AG04449 (cell line): ENCODE data around the gene UBR2.

Experiments
- CTCF ChIA-PET: fragments of 350-600 bp; formaldehyde crosslinking; extraction: SDS; loops from one replicate; lab custom pipeline; 2021; ENCODE audit warnings: antibody characterized with exemption; lab: Yijun Ruan, JAX
- POLR2A ChIA-PET: fragments of 400-600, 350-600 bp; formaldehyde crosslinking; extraction: SDS; loops from one replicate; lab custom pipeline; 2020; ENCODE audit warnings: antibody characterized with exemption, inconsistent platforms; lab: Yijun Ruan, JAX
- DNase-seq: peaks from one replicate; pipeline ENCODE4 v3.0.0-alpha.2; 2010; ENCODE audit warnings: low read depth, low spot score
- H3K4me3 ChIP-seq: 2 replicates; pipeline ENCODE4 v1.5.1; 2011; ENCODE audit warnings: low read depth, mild to moderate bottlenecking, control low read depth, low read length
- CTCF ChIP-seq: IDR thresholded peaks from one replicate; pipeline ENCODE4 v1.5.1; 2011; ENCODE audit warnings: mild to moderate bottlenecking, moderate library complexity, low read length, control low read depth, inconsistent platforms; ENCODE audit not compliant: insufficient read depth; ENCODE audit errors: missing control alignments

The UBR2 gene

DNA sequence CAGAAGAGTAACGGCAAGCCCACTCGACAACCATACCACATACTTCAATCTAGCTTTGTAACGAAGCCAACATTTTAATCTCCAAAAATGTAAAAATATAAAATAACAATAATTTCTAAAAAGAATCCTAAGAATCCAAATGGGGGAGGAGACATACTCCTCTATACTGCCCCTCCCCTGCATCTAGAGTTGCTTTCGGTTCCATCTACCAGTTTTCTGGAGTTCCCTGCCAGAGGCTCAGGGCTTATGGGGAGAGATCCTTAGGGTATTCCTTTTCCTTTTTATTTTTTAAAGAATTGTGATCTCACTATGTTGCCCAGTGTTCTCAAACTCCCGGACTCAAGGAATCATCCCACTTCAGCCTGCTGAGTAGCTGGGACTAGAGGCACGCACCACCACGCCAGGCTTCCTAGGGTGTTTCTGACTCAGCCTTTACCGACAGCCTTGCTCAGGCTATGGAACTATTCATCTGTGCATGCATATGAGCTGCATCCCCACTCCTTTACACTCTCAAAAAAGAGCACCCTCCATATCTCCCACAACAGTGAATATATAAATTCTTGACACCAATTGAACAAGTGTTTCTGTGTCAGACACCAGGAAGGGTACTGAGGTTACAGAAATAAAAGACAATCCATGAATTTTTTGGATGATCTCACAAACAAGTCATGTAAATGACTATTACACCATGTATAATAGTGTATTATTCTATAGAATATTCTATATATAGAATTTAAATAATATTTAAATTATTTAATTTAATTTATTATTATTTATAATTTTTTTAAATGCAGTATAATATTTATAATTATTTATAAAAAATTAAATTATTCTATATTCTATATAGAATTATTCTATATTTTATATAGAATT lies 40.7 kb upstream of the UBR2 start:
- no peak for DNase-seq
- ChIA-PET CTCF (interaction anchor here (1.8 to 5.2 kb wide), 2 partner anchors 9 to 24 kb away, joined by 10 to 62 read pairs; no protein-coding TSS in a partner anchor), POLR2A (no interaction called here)
- no peak for TF ChIP-seq CTCF
- H3K4me3 ChIP-seq: no peak overlapping the region

DNA sequence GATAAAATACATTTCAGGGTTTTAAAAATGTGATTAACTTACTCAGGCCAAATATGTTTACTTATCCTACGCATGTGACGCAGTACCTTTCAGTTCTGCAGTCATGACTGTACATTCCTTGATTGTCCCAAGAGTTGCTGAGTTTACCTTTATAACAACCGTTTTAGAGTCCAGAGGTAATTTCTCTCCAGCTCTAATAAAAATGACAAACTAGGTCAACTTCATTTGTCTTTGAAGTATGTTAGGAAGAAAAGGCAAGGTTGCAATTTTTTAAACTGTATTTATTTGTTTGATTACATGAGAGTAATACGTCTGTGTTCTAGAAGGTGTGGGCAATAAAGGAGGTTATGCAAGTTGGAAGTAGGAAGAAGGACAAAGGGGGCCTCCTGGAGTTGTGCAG lies 38.6 kb upstream of the UBR2 start:
- POLR2A ChIA-PET: no interaction called here
- TF ChIP-seq CTCF: no peak
- no peak for DNase-seq
- CTCF ChIA-PET: interaction anchor here (0.8 to 1.0 kb wide), 2 partner anchors 13 to 22 kb away, joined by 3 to 8 read pairs; no protein-coding TSS in a partner anchor
- no peak overlapping the region for H3K4me3 ChIP-seq

- no peak for DNase-seq
- TF ChIP-seq CTCF: no peak
- H3K4me3 ChIP-seq: no peak overlapping the region
- POLR2A ChIA-PET: no interaction called here
- CTCF ChIA-PET: interaction anchor here (2.5 kb wide), 1 partner anchor 21 kb away, joined by 14 read pairs; no protein-coding TSS in a partner anchor
Observed at GRCh38 chr6:42526616-42527015, 37.2 kb upstream of the UBR2 start.

DNA sequence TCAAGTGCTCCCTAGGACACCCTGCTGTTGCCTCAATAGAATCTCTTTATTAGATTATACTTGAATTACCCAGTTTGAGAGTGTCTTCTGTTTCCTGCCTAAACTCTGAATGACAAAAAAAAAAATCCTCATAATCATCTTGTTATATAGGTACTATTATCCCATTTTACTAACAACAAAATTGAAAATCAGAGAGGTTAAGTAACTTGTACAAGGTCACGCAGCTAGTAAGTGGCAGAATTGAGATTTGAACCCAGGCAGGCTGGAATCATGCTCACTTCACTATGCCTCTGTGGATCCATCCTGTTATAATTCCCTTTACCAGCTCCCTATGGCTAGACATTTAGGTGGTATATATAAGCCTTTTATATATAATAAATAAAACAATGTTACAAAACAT lies 36.6 kb upstream of the UBR2 start:
- H3K4me3 ChIP-seq: no peak overlapping the region
- TF ChIP-seq CTCF: no peak
- CTCF ChIA-PET: interaction anchor here (2.5 kb wide), 1 partner anchor 21 kb away, joined by 14 read pairs; no protein-coding TSS in a partner anchor
- POLR2A ChIA-PET: no interaction called here
- no peak for DNase-seq

DNA sequence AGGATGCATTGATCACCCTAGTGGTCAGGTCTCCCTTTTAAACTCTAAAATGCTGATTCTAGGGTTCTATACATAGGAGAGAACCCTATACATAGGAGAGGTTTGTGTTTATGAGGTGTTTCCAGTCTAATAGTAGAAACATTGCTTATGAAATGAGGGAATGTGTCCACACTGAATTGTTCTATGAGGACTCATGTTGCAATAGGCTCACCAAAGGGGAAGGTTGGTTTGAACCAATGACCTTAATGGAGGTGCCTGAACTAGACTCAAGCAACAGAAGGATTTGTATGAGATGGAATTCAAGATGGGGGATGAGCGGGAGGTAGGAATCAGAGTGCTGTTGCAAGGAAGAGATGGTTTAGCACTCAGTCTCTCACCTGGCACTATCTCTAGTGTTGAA lies 33.5 kb upstream of the UBR2 start:
- CTCF ChIA-PET: interaction anchor here (0.8 to 4.3 kb wide), 5 partner anchors 9 to 304 kb away, joined by 3 to 87 read pairs (median 15); no protein-coding TSS in a partner anchor
- no peak for DNase-seq
- TF ChIP-seq CTCF: no peak
- POLR2A ChIA-PET: no interaction called here
- no peak overlapping the region for H3K4me3 ChIP-seq

GRCh38 chr6:42530751-42531150 lies 33.1 kb upstream of the UBR2 start:
- ChIA-PET POLR2A (no interaction called here), CTCF (interaction anchor here (0.8 to 4.3 kb wide), 18 partner anchors 10 to 316 kb away, joined by 3 to 87 read pairs (median 10); no protein-coding TSS in a partner anchor)
- TF ChIP-seq CTCF: no peak
- no peak for DNase-seq
- H3K4me3 ChIP-seq: no peak overlapping the region
